ENCODE measurements around the gene CKAP5.

CKAP5 gene

DNA sequence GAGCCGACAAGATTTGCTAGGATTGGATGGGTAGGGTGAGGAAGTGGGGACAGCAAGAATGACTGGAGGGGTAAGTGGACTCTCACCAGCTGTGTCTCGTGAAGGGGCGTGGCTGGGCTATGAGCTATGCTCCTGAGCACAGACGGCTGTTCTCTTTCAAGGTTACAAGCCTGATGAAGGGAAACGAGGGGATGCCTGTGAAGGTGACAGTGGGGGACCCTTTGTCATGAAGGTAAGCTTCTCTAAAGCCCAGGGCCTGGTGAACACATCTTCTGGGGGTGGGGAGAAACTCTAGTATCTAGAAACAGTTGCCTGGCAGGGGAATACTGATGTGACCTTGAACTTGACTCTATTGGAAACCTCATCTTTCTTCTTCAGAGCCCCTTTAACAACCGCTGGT lies 107.2 kb downstream of the CKAP5 start:
- H3K4me3 ChIP-seq (ENCODE audit: low read length), result no peak overlapping the region
- DNase-seq (ENCODE audit: low read depth), result no peak
- TF ChIP-seq, protein P1, sequence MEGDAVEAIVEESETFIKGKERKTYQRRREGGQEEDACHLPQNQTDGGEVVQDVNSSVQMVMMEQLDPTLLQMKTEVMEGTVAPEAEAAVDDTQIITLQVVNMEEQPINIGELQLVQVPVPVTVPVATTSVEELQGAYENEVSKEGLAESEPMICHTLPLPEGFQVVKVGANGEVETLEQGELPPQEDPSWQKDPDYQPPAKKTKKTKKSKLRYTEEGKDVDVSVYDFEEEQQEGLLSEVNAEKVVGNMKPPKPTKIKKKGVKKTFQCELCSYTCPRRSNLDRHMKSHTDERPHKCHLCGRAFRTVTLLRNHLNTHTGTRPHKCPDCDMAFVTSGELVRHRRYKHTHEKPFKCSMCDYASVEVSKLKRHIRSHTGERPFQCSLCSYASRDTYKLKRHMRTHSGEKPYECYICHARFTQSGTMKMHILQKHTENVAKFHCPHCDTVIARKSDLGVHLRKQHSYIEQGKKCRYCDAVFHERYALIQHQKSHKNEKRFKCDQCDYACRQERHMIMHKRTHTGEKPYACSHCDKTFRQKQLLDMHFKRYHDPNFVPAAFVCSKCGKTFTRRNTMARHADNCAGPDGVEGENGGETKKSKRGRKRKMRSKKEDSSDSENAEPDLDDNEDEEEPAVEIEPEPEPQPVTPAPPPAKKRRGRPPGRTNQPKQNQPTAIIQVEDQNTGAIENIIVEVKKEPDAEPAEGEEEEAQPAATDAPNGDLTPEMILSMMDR (conservative IDR thresholded peaks at IDR 0.05; ENCODE audit: low read length), result no peak

DNA sequence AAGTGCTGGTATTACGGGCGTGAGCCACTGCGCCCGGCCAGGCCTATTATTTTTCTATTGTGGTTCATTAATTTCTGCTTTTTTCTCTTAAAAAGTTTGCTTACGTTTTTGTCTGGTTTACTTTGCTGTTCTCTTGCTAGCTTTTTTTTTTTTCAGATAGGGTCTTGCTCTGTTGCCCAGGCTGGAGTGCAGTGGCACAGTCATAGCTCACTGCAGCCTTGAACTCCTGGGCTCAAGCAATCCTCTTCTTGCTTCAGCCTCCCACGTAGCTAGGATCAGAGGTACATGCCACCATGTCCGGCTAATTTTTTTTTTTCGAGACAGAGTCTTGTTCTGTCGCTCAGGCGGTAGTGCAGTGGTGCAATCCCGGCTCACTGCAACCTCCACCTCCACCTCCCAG lies 108.4 kb downstream of the CKAP5 start:
- TF ChIP-seq, protein P1 (conservative IDR thresholded peaks at IDR 0.05; ENCODE audit: low read length), result no peak
- no peak for DNase-seq (ENCODE audit: low read depth)
- no peak overlapping the region for H3K4me3 ChIP-seq (ENCODE audit: low read length)

DNA sequence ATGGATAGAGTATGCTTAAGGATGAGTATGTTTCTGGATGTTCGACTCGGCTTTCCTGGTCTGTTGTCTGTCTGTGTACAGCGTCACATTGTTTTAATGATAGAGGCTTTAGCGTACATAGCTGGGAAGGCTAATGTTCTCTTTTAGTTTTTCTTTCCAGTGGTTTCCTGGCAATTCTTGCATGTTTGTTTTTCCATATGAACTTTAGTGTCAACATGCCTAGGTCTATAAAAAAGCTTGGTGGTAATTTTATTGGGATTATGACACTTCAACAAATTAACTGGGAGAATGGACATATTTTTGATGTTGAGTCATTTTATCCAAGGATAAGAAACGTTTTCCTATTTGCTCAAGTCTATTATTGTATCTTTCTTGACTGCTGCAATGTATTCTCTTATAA lies 109.5 kb downstream of the CKAP5 start:
- H3K4me3 ChIP-seq (ENCODE audit: low read length), result no peak overlapping the region
- TF ChIP-seq, protein P1 (conservative IDR thresholded peaks at IDR 0.05; ENCODE audit: low read length), result no peak
- peak; percentile 48 for DNase-seq (ENCODE audit: low read depth)

DNA sequence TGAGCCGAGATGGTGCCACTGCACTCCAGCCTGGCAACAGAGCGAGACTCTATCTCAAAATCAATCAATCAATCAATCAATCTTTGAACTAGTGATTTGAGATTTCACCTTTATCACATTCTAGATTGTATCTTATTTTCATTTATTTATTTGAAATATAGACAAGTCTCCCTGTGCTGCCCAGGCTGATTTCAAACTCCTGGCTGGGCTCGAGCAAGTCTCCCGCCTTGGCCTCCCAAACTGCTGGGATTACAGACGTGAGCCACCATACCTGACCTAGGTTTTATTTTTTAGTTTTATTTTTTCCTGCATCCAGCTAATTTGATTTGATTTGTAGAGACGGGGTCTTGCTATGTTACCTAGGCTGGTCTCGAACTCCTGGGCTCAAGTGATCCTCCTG lies 109.9 kb downstream of the CKAP5 start:
- H3K4me3 ChIP-seq (ENCODE audit: low read length), result no peak overlapping the region
- TF ChIP-seq, protein P1 (conservative IDR thresholded peaks at IDR 0.05; ENCODE audit: low read length), result no peak

DNA sequence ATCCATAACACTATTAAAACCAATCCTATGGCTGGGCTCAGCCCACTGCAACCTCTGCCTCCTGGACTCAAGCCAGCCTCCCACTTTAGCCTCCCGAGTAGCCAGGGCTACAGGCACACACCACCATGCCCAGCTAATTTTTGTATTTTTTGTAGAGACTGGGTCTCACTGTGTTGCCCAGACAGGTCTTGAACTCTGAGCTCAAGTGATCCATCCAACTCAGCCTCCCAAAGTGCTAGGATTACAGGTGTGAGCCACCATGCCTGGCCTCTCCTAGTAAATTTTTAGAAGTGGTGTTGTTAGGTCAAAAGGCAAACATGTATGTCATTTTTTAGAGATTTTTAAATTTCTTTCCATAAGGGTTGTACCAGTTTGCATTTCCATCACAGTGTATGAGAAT lies 112.8 kb downstream of the CKAP5 start:
- TF ChIP-seq, protein P1 (conservative IDR thresholded peaks at IDR 0.05; ENCODE audit: low read length), result no peak

More for the DNA sequence above, 109.9 kb downstream of the CKAP5 start:
- no peak for DNase-seq (ENCODE audit: low read depth)

DNA sequence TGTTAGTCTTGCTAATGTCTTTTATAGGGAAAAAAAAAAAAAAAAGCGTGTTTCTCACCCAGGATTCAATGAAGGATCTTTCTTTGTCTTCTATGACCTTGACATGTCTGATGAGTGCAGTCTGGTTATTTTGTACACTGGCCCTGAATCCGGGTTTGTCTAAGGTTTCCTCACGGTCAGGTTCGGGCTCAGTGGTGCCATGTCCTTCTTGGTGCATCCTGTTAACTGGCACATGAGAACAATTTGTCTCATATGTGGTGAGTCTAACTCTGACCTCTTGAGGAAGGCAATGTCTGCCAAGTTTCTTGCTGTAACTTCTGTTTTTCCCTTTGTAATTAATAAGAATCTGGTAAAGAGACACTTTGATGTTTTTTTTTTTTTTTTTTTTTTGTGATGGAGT lies 114.5 kb downstream of the CKAP5 start:
- H3K4me3 ChIP-seq (ENCODE audit: low read length), result no peak overlapping the region
- TF ChIP-seq, protein P1 (conservative IDR thresholded peaks at IDR 0.05; ENCODE audit: low read length), result no peak
- no peak for DNase-seq (ENCODE audit: low read depth)

More for the DNA sequence above, 112.8 kb downstream of the CKAP5 start:
- no peak overlapping the region for H3K4me3 ChIP-seq (ENCODE audit: low read length)
- no peak for DNase-seq (ENCODE audit: low read depth)

DNA sequence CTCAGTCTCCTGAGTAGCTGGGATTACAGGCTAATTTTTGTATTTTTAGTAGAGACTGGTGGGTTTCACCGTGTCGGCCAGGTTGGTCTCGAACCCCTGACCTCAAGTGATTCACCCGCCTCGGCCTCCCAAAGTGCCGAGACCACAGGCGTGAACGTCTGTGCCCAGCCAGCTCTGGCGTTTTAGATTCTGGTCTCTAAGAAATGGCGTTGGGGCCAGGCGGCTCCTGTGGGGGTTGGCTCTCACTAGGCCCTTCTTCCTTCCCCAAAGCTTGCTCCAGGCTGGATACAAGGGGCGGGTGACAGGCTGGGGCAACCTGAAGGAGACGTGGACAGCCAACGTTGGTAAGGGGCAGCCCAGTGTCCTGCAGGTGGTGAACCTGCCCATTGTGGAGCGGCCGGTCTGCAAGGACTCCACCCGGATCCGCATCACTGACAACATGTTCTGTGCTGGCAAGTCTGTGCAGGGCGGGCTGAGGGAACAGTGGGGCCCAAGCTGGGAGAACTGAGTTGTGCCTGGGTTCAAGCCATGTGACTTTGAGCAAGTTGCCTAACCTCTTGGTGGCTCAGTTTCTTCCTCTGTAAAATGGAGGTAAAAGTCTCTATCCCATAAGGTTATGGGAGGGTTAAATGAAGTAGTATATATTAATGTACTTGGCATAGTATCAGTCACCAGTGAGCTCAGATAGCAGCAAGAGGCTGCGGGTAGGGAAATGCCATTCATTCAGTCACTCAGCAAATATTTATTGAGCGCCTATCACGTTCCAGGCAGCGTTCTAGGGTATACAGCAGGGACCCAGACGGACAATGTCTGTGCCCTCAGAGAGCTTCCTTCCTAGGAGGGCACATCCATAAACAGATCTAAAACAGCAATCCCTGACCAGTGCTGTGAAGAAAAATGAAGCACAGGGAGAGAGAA lies 116.7 kb downstream of the CKAP5 start:
- no peak for DNase-seq (ENCODE audit: low read depth)
- TF ChIP-seq, protein P1 (conservative IDR thresholded peaks at IDR 0.05; ENCODE audit: low read length), result no peak
- no peak overlapping the region for H3K4me3 ChIP-seq (ENCODE audit: low read length)
